Gastroesophageal sphincter (tissue), 4 donors: ENCODE data around the gene CACNA2D3. TPM values are rescaled to one million over a fixed set of nuclear protein-coding genes. Genes with fewer than 3 reads are reported as not detected.
A peak's percentile ranks its signal among the peaks of the same experiment; 100 is the strongest.

Source experiments
- ATAC-seq: fragments of 150-250 bp; one replicate; pipeline ENCODE4 v1.9.1; 2016; ENCODE audit warnings: mild to moderate bottlenecking, moderate library complexity
- H3K27ac ChIP-seq, 4 donors: fragments of 200-600 bp; sonication (generic) in 3 of 4; 1 replicate in 3 of 4; 2 replicates in 1 of 4; pipeline ENCODE4 v1.5.1; 2016 to 2019
- H3K27me3 ChIP-seq: fragments of 200-600 bp; sonication (generic); one replicate; pipeline ENCODE4 v1.5.1; 2019
- H3K36me3 ChIP-seq, 2 donors: fragments of 200-600 bp; sonication (generic); one replicate each; pipeline ENCODE4 v1.5.1; 2019; ENCODE audit warnings: control low read depth in 1 of 2
- H3K4me1 ChIP-seq, 3 donors: fragments of 200-600 bp; sonication (generic); 1 replicate in 2 of 3; 2 replicates in 1 of 3; pipeline ENCODE4 v1.5.1; 2016 to 2019; ENCODE audit warnings: control low read depth in 2 of 3
- H3K4me3 ChIP-seq, 2 donors: fragments of 200-600 bp; sonication (generic); one replicate each; pipeline ENCODE4 v1.5.1; 2019; ENCODE audit warnings: mild to moderate bottlenecking in 1 of 2, moderate library complexity in 1 of 2
- H3K9me3 ChIP-seq, 3 donors: fragments of 200-600 bp; sonication (generic); one replicate each; pipeline ENCODE4 v1.5.1; 2017 to 2019; ENCODE audit warnings: control low read depth in 2 of 3
- EP300 ChIP-seq: sonication (generic); formaldehyde crosslinking; IDR thresholded peaks from one replicate; pipeline ENCODE4 v1.6.1; 2017; ENCODE audit warnings: antibody characterized with exemption, mild to moderate bottlenecking
- POLR2A ChIP-seq, 2 donors: fragments of 450-650 bp; IDR thresholded peaks; one replicate each; pipeline ENCODE4 v1.6.1; 2017; ENCODE audit warnings: antibody characterized with exemption in 2 of 2, mild to moderate bottlenecking in 2 of 2, moderate library complexity in 1 of 2
- POLR2AphosphoS5 ChIP-seq: sonication (generic); formaldehyde crosslinking; IDR thresholded peaks from one replicate; pipeline ENCODE4 v1.6.1; 2017; ENCODE audit warnings: antibody characterized with exemption
- WGBS, 2 donors: methylation state at CpG; one replicate each; pipeline ENCODE4 v1.1.5; 2018; ENCODE audit warnings: low coverage in 1 of 2; 5-methylcytosine and 5-hydroxymethylcytosine counted together
- total RNA-seq, 4 donors: library from RNA; depleted of rRNA; stranded (reverse); fragments of >200 nt; gene quantifications; one replicate each; pipeline ENCODE4 v1.1.0, GENCODE V29; 2016
- TF ChIP-seq, protein P1 (sequence below), 4 experiments: fragments of 200-600 bp in 2 of 4; fragments of 450-650 bp in 2 of 4; sonication (generic) in 1 of 4; IDR thresholded peaks; one replicate each; pipeline ENCODE4 v1.5.1; 2017 to 2019; ENCODE audit warnings: antibody characterized with exemption in 4 of 4, mild to moderate bottlenecking in 2 of 4, moderate library complexity in 2 of 4

Gene CACNA2D3
- total RNA-seq, 4 donors from 2014 or later = 0.94 to 6.5 (median 3.5) TPM

DNA sequence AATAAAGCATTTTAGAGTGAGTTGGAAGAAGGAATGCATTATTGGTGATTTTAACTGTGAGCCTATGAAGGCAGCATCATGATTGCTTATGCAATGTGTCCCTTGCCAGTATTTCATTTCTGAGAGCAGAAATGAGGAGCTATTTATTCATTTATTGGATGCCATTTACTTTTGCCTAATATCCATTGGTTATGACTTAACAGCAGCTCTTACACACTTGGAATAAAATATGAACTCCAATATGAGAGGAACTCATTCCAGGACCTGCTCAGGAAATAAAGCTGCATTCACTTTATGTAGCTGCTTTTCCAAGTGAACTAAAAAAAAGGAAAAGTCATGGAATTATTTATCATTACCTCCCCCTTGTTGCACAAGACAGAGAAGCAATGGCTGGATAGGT, 525.4 kb downstream of the CACNA2D3 start:
- Histone ChIP-seq H3K4me3 (no peak overlapping the region), H3K36me3 (no peaks in the 10 kb centered on the region), H3K9me3 (peaks cover 0 to 14% (median 0%) of the 10 kb centered on the region in 3 donors), H3K27me3 (no peaks in the 10 kb centered on the region), H3K27ac (no peak overlapping the region), H3K4me1 (no peaks in the 10 kb centered on the region)
- TF ChIP-seq, protein P1, sequence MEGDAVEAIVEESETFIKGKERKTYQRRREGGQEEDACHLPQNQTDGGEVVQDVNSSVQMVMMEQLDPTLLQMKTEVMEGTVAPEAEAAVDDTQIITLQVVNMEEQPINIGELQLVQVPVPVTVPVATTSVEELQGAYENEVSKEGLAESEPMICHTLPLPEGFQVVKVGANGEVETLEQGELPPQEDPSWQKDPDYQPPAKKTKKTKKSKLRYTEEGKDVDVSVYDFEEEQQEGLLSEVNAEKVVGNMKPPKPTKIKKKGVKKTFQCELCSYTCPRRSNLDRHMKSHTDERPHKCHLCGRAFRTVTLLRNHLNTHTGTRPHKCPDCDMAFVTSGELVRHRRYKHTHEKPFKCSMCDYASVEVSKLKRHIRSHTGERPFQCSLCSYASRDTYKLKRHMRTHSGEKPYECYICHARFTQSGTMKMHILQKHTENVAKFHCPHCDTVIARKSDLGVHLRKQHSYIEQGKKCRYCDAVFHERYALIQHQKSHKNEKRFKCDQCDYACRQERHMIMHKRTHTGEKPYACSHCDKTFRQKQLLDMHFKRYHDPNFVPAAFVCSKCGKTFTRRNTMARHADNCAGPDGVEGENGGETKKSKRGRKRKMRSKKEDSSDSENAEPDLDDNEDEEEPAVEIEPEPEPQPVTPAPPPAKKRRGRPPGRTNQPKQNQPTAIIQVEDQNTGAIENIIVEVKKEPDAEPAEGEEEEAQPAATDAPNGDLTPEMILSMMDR (IDR thresholded peaks at IDR 0.05) = no peak
- TF ChIP-seq POLR2AphosphoS5 (no peak), EP300 (no peak), POLR2A (IDR thresholded peaks at IDR 0.05) (no peak)
- no peak for ATAC-seq

DNA sequence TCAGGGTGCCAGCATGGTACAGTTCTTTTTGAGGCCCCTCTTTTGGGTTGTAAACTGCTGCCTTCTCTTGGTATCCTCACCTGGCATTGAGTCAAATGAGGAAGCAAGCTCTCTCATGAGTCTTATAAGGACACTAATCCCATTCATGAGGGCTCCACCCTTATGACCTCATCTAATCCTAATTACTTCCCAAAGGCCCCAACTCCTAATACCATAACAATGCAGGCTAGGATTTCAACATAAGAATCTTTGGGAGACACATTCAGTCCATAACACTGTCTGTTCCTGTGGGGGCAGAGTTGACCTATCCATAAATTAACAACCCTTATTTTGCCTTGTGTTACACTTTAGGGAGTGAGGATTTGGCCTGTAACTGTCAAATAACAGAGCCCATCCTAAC, 527.2 kb downstream of the CACNA2D3 start:
- TF ChIP-seq, protein P1 (IDR thresholded peaks at IDR 0.05) = no peak
- TF ChIP-seq POLR2A (IDR thresholded peaks at IDR 0.05) = no peak
- TF ChIP-seq EP300 = no peak
- TF ChIP-seq POLR2AphosphoS5 = no peak
- Histone ChIP-seq H3K27me3 (no peaks in the 10 kb centered on the region), H3K4me3 (no peak overlapping the region)

DNA sequence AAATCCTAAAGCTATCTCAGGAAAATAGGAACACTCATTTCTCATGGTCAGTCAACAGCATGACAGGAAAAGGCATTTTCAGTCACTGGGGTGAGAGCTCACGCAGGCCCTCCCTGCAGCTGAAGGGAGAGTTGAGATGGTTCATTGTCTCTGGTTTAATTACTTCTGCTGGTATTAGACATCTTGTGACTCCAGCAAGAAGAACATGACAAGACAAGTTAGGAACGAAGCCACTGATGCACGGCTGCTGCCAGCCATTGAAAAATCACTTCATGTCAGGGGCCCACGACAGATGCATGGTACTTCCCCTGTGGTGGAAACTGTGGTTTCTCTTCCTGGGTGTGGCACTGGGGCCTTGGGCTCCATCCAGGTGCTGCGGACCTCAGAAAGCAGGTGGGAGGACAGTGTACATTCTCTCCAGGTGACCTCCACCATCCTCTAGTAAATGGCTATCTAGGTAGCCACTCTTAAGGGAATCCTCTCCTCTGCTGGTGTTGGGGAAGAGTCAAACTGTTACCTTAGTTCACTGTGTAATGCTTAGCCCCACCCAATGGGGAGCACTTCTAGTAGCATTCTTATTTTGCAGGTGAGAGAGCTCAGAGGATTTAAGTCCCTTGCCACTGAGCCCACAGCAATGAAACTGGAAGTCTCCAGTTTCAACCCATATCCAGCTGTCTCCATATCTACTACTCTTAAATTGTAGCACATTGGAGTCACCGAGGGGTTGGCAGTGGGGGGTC, 531.3 kb downstream of the CACNA2D3 start:
- H3K27ac ChIP-seq = no peak overlapping the region
- TF ChIP-seq, protein P1 (IDR thresholded peaks at IDR 0.05) = no peak
- TF ChIP-seq EP300 (no peak), POLR2AphosphoS5 (no peak), POLR2A (IDR thresholded peaks at IDR 0.05) (no peak)
- no peak overlapping the region for H3K4me3 ChIP-seq
- no peaks in the 10 kb centered on the region for H3K36me3 ChIP-seq
- ATAC-seq = no peak
- peaks cover 0 to 4% (median 0%) of the 10 kb centered on the region in 3 donors for H3K9me3 ChIP-seq
- no peaks in the 10 kb centered on the region for H3K27me3 ChIP-seq
- WGBS, 2 donors = 86 to 90% methylated on average over 2 to 3 of the region's 6 CpGs
- H3K4me1 ChIP-seq = no peaks in the 10 kb centered on the region

More for the DNA sequence above, 527.2 kb downstream of the CACNA2D3 start:
- no peaks in the 10 kb centered on the region for H3K4me1 ChIP-seq
- no peak overlapping the region for H3K27ac ChIP-seq
- no peak for ATAC-seq
- peaks cover 0 to 14% (median 0%) of the 10 kb centered on the region in 3 donors for H3K9me3 ChIP-seq
- H3K36me3 ChIP-seq = no peaks in the 10 kb centered on the region

DNA sequence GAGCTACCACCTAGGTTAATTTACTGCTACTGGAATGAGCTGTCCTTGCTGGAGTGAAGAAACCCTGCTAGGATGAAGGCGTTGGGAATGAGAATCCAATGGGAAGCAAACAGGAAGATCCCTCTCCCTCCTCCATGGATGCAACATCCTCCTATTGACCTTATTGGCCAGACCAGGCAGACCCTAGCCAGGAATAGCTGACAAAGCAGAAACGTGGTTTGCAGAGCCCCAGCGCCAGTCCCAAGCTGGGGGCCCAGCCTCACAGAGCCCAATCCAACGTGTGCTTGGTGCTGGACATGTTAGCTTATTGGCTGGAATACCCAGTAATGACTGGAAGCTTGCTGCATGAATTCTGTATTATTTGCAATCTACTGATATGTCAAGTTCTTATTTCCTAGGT, 532.4 kb downstream of the CACNA2D3 start:
- H3K27ac ChIP-seq = no peak overlapping the region
- no peak for ATAC-seq
- H3K4me3 ChIP-seq = no peak overlapping the region
- H3K36me3 ChIP-seq = no peaks in the 10 kb centered on the region
- 70% methylated on average over 4 of the region's 4 CpGs for WGBS, 2 donors
- TF ChIP-seq POLR2AphosphoS5 (no peak), EP300 (no peak), POLR2A (IDR thresholded peaks at IDR 0.05) (no peak)
- TF ChIP-seq, protein P1 (IDR thresholded peaks at IDR 0.05) = no peak
- no peaks in the 10 kb centered on the region for H3K27me3 ChIP-seq
- no peaks in the 10 kb centered on the region for H3K9me3 ChIP-seq
- no peaks in the 10 kb centered on the region for H3K4me1 ChIP-seq

DNA sequence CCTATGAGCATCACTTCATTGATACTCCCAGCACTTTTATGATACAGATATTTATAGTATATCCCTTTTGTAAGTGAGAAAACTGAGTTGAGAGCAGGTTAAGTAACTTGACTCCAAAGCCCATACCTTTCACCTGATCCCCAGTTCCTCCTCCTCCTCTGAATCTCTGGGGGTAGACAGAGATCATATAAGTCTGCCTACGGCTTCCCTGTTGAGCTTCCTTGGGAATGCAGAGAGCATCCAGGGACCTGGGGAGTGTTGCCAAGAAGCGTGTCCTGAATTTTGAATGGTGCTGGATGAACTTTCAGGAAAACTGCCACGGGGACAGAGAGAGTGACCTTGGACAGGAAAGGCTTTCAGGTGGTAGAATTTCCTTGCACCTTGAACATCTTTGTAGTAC, 537.0 kb downstream of the CACNA2D3 start:
- no peak for ATAC-seq
- no peak for TF ChIP-seq POLR2AphosphoS5
- no peak for TF ChIP-seq POLR2A (IDR thresholded peaks at IDR 0.05)
- TF ChIP-seq, protein P1 (IDR thresholded peaks at IDR 0.05) = no peak
- no peak for TF ChIP-seq EP300
- Histone ChIP-seq H3K4me1 (no peaks in the 10 kb centered on the region), H3K36me3 (no peaks in the 10 kb centered on the region), H3K27me3 (no peaks in the 10 kb centered on the region), H3K27ac (peak overlapping the region in 1 of 4 donors; percentile 19), H3K4me3 (no peak overlapping the region), H3K9me3 (no peaks in the 10 kb centered on the region)
- 44% methylated on average over 2 of the region's 3 CpGs; no CpG with 5 or more reads in 1 of the 2 donors for WGBS, 2 donors
